Upper lobe of right lung (tissue), 1 donor: Measurements from ENCODE around the gene UBE2D2. TPM values are rescaled to one million over a fixed set of nuclear protein-coding genes. Genes with fewer than 3 reads are reported as not detected.

Experiments used
- ATAC-seq: fragments of 200-7000 bp; cut with Tn5 transposase; one replicate; pipeline ENCODE4 v1.9.1; 2020; ENCODE audit warnings: mild to moderate bottlenecking, moderate library complexity
- DNase-seq: peaks from one replicate; pipeline ENCODE4 v3.0.0-alpha.2; 2020
- H3K27ac ChIP-seq: fragments of 200-600 bp; one replicate; pipeline ENCODE4 v1.8.0; 2022
- H3K27me3 ChIP-seq: fragments of 200-600 bp; one replicate; pipeline ENCODE4 v1.8.0; 2022; ENCODE audit warnings: mild to moderate bottlenecking
- H3K36me3 ChIP-seq: fragments of 200-600 bp; one replicate; pipeline ENCODE4 v1.8.0; 2022
- H3K4me1 ChIP-seq: fragments of 200-600 bp; one replicate; pipeline ENCODE4 v1.8.0; 2022
- H3K4me3 ChIP-seq: fragments of 200-600 bp; one replicate; pipeline ENCODE4 v1.8.0; 2022; ENCODE audit warnings: mild to moderate bottlenecking
- H3K9me3 ChIP-seq: fragments of 200-600 bp; one replicate; pipeline ENCODE4 v1.8.0; 2022
- CTCF ChIP-seq: fragments of 200-600 bp; IDR thresholded peaks from one replicate; pipeline ENCODE4 v1.8.0; 2022; ENCODE audit warnings: antibody characterized with exemption
- intact Hi-C: fragments of 100-400 bp; cut with DNase I; formaldehyde crosslinking; loops from one replicate; pipeline ENCODE4 v1.11.0; 2022
- total RNA-seq: library from RNA; stranded (reverse); fragmentation: NEBNext Ultra II Directional; extraction: Animal tissue kit (Norgen Biotek cat#: 25700); gene quantifications from one replicate; pipeline ENCODE4 v1.2.1, GENCODE V29; 2021
- donor health status: DM: no; HTN: yes; CAD: no; lungs with severe emphysema.

UBE2D2 gene
- total RNA-seq, 1 donor from 2014 or later = 95.9 TPM

- H3K9me3 ChIP-seq = no peaks in the 10 kb centered on the region
- peaks cover 26% of the 10 kb centered on the region for H3K4me1 ChIP-seq
- ATAC-seq (peak; percentile 71), DNase-seq (peak; percentile 76)
- intact Hi-C loops = loop anchor here (2.0 to 10.0 kb wide), 3 partner anchors 33 to 134 kb away; no protein-coding TSS in a partner anchor
- H3K27me3 ChIP-seq = no peaks in the 10 kb centered on the region
- TF ChIP-seq CTCF = peak; percentile 97
- H3K27ac ChIP-seq = no peak overlapping the region
- H3K4me3 ChIP-seq = no peak overlapping the region
- peaks cover 26% of the 10 kb centered on the region for H3K36me3 ChIP-seq
These were observed 72.3 kb downstream of the UBE2D2 start for GRCh38 chr5:139633295-139634027.

GRCh38 chr5:139634028-139634325, 72.8 kb downstream of the UBE2D2 start:
- no peaks in the 10 kb centered on the region for H3K27me3 ChIP-seq
- TF ChIP-seq CTCF = no peak
- H3K4me1 ChIP-seq = peaks cover 31% of the 10 kb centered on the region
- peaks cover 22% of the 10 kb centered on the region for H3K36me3 ChIP-seq
- intact Hi-C loops = loop anchor here (5.0 to 10.0 kb wide), 2 partner anchors 61 to 133 kb away; no protein-coding TSS in a partner anchor
- no peak overlapping the region for H3K4me3 ChIP-seq
- no peaks in the 10 kb centered on the region for H3K9me3 ChIP-seq
- no peak for DNase-seq
- no peak for ATAC-seq
- no peak overlapping the region for H3K27ac ChIP-seq

- Histone ChIP-seq H3K4me3 (no peak overlapping the region), H3K36me3 (peaks cover 17% of the 10 kb centered on the region), H3K9me3 (no peaks in the 10 kb centered on the region), H3K4me1 (peaks cover 31% of the 10 kb centered on the region), H3K27ac (no peak overlapping the region), H3K27me3 (no peaks in the 10 kb centered on the region)
- ATAC-seq (no peak), DNase-seq (no peak)
- no peak for TF ChIP-seq CTCF
- intact Hi-C loops = loop anchor here (5.0 to 10.0 kb wide), 2 partner anchors 60 to 133 kb away; no protein-coding TSS in a partner anchor
These were observed 73.4 kb downstream of the UBE2D2 start for GRCh38 chr5:139634541-139634940.

DNA sequence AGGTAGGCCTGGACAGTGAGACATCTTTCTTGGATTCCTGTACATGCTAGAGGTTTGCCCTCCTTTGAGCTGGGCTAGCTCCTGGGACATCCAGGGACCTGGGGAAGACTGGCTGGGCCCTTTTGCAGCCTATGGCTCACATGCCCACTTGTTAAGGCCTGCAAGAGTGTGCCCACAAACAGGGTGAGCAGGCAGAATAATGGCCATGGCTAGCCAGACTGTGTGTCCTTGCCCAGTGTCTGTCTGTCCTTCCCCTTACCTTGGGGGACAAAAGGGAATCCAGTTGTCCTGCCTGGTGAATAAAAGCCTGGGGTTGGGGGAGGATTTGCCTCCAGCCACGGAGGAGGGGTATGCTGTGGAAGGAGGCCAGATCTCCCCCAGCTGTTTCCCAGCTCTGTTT, 74.1 kb downstream of the UBE2D2 start:
- no peak for DNase-seq
- Histone ChIP-seq H3K36me3 (peaks cover 12% of the 10 kb centered on the region), H3K4me3 (no peak overlapping the region), H3K9me3 (no peaks in the 10 kb centered on the region), H3K27me3 (no peaks in the 10 kb centered on the region), H3K27ac (peak overlapping the region; percentile 70), H3K4me1 (peaks cover 31% of the 10 kb centered on the region)
- no peak for TF ChIP-seq CTCF
- intact Hi-C loops = loop anchor here (10.0 kb wide), 1 partner anchor 60 kb away; no protein-coding TSS in a partner anchor
- ATAC-seq = no peak

DNA sequence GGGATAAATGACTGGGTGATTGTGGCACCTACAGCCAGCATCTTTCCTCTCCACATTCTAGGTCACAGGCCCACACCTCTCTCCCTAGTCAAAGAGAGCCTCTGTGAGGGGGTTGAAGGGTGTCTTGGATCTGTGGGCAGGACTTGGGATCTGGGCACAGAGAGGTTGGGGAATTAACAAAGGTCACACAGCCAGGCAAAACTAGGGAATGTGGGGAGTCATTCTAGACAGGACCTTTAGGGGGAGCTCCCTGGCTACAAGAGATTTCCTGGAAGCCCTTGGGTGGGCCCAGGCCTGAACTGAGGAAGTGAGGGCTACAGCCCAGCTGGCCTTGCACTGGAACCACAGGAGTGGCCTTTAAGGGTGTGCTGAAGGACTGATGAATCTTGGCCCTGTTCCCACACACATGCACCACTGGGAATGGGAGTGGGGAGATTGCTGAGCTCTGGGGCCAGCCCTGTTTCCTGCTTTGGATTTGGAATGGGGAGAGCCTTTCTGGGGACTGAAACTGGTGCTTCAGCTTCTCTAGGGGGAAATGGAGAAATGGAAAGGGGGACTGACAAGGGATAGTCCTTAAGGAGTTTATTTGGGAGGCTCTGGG, 74.6 kb downstream of the UBE2D2 start:
- Histone ChIP-seq H3K4me1 (peaks cover 31% of the 10 kb centered on the region), H3K4me3 (no peak overlapping the region), H3K9me3 (no peaks in the 10 kb centered on the region), H3K27me3 (no peaks in the 10 kb centered on the region), H3K36me3 (peaks cover 12% of the 10 kb centered on the region), H3K27ac (peak overlapping the region; percentile 70)
- ATAC-seq = peak; percentile 73
- TF ChIP-seq CTCF = peak; percentile 75
- intact Hi-C loops = loop anchor here (10.0 kb wide), 1 partner anchor 59 kb away; no protein-coding TSS in a partner anchor
- DNase-seq = peak; percentile 89
